ENCODE data around the gene KRTAP4-5.

DNA sequence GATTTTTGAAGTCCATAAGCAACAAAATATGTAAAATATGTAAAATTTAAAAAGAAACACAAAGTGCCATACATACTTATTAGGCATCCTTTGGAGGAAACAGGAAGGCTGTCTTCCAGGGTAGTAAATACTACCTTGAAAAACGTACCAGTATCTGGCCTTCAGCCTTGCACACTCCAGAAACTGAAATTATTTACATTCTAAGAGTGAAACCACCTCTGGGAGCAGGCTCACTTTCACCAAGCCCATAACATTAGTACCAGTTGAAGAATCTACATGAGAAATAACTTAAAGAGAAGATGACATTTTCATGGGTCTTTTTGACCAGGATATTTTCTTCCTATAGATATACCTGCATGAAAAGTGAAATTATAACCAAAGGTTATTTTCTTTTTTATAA lies 46.4 kb upstream of the KRTAP4-5 start:
- TF ChIP-seq EZH2 (IDR thresholded peaks at IDR 0.05; ENCODE audit: low read depth, unreplicated experiment) = no peak
- TF ChIP-seq ZNF114 (CRISPR knock-in tag; IDR thresholded peaks at IDR 0.05) = no peak
- TF ChIP-seq, protein P1, sequence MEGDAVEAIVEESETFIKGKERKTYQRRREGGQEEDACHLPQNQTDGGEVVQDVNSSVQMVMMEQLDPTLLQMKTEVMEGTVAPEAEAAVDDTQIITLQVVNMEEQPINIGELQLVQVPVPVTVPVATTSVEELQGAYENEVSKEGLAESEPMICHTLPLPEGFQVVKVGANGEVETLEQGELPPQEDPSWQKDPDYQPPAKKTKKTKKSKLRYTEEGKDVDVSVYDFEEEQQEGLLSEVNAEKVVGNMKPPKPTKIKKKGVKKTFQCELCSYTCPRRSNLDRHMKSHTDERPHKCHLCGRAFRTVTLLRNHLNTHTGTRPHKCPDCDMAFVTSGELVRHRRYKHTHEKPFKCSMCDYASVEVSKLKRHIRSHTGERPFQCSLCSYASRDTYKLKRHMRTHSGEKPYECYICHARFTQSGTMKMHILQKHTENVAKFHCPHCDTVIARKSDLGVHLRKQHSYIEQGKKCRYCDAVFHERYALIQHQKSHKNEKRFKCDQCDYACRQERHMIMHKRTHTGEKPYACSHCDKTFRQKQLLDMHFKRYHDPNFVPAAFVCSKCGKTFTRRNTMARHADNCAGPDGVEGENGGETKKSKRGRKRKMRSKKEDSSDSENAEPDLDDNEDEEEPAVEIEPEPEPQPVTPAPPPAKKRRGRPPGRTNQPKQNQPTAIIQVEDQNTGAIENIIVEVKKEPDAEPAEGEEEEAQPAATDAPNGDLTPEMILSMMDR (conservative IDR thresholded peaks at IDR 0.05; ENCODE audit: low read depth in 2 of 2) = no peak
- no peak for TF ChIP-seq POLR2AphosphoS5 (IDR thresholded peaks at IDR 0.05; ENCODE audit: low read depth)
- TF ChIP-seq JUNB (IDR thresholded peaks at IDR 0.05; ENCODE audit: unreplicated experiment) = no peak
- TF ChIP-seq, protein P2, sequence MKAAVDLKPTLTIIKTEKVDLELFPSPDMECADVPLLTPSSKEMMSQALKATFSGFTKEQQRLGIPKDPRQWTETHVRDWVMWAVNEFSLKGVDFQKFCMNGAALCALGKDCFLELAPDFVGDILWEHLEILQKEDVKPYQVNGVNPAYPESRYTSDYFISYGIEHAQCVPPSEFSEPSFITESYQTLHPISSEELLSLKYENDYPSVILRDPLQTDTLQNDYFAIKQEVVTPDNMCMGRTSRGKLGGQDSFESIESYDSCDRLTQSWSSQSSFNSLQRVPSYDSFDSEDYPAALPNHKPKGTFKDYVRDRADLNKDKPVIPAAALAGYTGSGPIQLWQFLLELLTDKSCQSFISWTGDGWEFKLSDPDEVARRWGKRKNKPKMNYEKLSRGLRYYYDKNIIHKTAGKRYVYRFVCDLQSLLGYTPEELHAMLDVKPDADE (IDR thresholded peaks at IDR 0.05) = no peak
- TF ChIP-seq, protein P3, sequence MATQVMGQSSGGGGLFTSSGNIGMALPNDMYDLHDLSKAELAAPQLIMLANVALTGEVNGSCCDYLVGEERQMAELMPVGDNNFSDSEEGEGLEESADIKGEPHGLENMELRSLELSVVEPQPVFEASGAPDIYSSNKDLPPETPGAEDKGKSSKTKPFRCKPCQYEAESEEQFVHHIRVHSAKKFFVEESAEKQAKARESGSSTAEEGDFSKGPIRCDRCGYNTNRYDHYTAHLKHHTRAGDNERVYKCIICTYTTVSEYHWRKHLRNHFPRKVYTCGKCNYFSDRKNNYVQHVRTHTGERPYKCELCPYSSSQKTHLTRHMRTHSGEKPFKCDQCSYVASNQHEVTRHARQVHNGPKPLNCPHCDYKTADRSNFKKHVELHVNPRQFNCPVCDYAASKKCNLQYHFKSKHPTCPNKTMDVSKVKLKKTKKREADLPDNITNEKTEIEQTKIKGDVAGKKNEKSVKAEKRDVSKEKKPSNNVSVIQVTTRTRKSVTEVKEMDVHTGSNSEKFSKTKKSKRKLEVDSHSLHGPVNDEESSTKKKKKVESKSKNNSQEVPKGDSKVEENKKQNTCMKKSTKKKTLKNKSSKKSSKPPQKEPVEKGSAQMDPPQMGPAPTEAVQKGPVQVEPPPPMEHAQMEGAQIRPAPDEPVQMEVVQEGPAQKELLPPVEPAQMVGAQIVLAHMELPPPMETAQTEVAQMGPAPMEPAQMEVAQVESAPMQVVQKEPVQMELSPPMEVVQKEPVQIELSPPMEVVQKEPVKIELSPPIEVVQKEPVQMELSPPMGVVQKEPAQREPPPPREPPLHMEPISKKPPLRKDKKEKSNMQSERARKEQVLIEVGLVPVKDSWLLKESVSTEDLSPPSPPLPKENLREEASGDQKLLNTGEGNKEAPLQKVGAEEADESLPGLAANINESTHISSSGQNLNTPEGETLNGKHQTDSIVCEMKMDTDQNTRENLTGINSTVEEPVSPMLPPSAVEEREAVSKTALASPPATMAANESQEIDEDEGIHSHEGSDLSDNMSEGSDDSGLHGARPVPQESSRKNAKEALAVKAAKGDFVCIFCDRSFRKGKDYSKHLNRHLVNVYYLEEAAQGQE (IDR thresholded peaks at IDR 0.05; ENCODE audit: unreplicated experiment) = no peak
